ENCODE data around the gene ALDH1L1.

- TF ChIP-seq HOXA7 (CRISPR knock-in tag; IDR thresholded peaks at IDR 0.05; ENCODE audit: borderline replicate concordance), result no peak
- TF ChIP-seq CTCF (tag by site-specific recombination; IDR thresholded peaks at IDR 0.05), result no peak
- TF ChIP-seq ZNF704 (tag by site-specific recombination; IDR thresholded peaks at IDR 0.05), result no peak
- no peak for TF ChIP-seq MYNN (tag by site-specific recombination; IDR thresholded peaks at IDR 0.05; ENCODE audit: borderline replicate concordance)
- TF ChIP-seq ZFP37 (tag by site-specific recombination; IDR thresholded peaks at IDR 0.05), result no peak
- TF ChIP-seq ZBTB17 (tag by site-specific recombination; IDR thresholded peaks at IDR 0.05), result no peak
- TF ChIP-seq ZNF239 (tag by site-specific recombination; IDR thresholded peaks at IDR 0.05), result no peak
These were observed 19.1 kb downstream of the ALDH1L1 start for GRCh38 chr3:126161309-126161708.
